CD14-positive monocyte (primary cell): ENCODE results near the gene UNK. TPM values are rescaled to one million over a fixed set of nuclear protein-coding genes. Genes with fewer than 3 reads are reported as not detected.

Source experiments
- DNase-seq, 3 donors: peaks; one replicate each; pipeline ENCODE4 v3.0.0-alpha.2; 2011 to 2022
- H2AFZ ChIP-seq: 2 replicates; pipeline ENCODE4 v1.6.0; 2012; ENCODE audit warnings: mild to moderate bottlenecking, low read depth, low read length, inconsistent platforms; ENCODE audit not compliant: insufficient read depth, poor library complexity, severe bottlenecking
- H3K27ac ChIP-seq, 2 donors: 1 replicate in 1 of 2; 2 replicates in 1 of 2; pipeline ENCODE4 v1.5.1; 2012 to 2013; ENCODE audit warnings: low read length in 2 of 2, control low read depth in 1 of 2, inconsistent platforms in 1 of 2, low read depth in 1 of 2, mild to moderate bottlenecking in 1 of 2
- H3K27me3 ChIP-seq, 2 donors: one replicate each; pipeline versions ENCODE4 v1.6.0 to v1.6.1; 2011 to 2013; ENCODE audit warnings: low read length in 2 of 2; ENCODE audit not compliant: control insufficient read depth in 2 of 2, insufficient read depth in 2 of 2
- H3K36me3 ChIP-seq, 2 donors: replicated peaks in 1 of 2; 1 replicate in 1 of 2; 2 replicates in 1 of 2; pipeline versions ENCODE4 v1.5.1 to v1.6.1; 2012 to 2013; ENCODE audit warnings: low read length in 2 of 2, control low read depth in 1 of 2, inconsistent platforms in 1 of 2, mild to moderate bottlenecking in 1 of 2; ENCODE audit not compliant: insufficient read depth in 2 of 2, control insufficient read depth in 1 of 2
- H3K4me1 ChIP-seq, 2 donors: 1 replicate in 1 of 2; 2 replicates in 1 of 2; pipeline versions ENCODE4 v1.5.1 to v1.6.1; 2012 to 2013; ENCODE audit warnings: low read length in 2 of 2, control low read depth in 1 of 2, inconsistent platforms in 1 of 2, mild to moderate bottlenecking in 1 of 2, moderate library complexity in 1 of 2; ENCODE audit not compliant: insufficient read depth in 2 of 2, control insufficient read depth in 1 of 2
- H3K4me2 ChIP-seq: replicated peaks from 2 replicates; pipeline ENCODE3; 2012; ENCODE audit warnings: low read length, moderate library complexity, mild to moderate bottlenecking; ENCODE audit not compliant: poor library complexity, severe bottlenecking; ENCODE audit errors: extremely low read depth
- H3K4me3 ChIP-seq, 3 experiments: fragments of 200-600 bp in 1 of 3; sonication (generic) in 1 of 3; replicated peaks in 1 of 3; 1 replicate in 2 of 3; 2 replicates in 1 of 3; pipeline ENCODE4 v1.5.1; 2011 to 2013; ENCODE audit warnings: low read length in 3 of 3, mild to moderate bottlenecking in 3 of 3, control low read depth in 2 of 3, low read depth in 2 of 3, inconsistent platforms in 1 of 3, moderate library complexity in 1 of 3
- H3K79me2 ChIP-seq: 2 replicates; pipeline ENCODE4 v1.6.0; 2012; ENCODE audit warnings: mild to moderate bottlenecking, control low read depth, inconsistent platforms, low read length, moderate library complexity; ENCODE audit not compliant: insufficient read depth
- H3K9ac ChIP-seq: 2 replicates; pipeline ENCODE4 v1.6.0; 2017; ENCODE audit warnings: low read length, mild to moderate bottlenecking; ENCODE audit not compliant: insufficient read depth, poor library complexity, severe bottlenecking
- H3K9me3 ChIP-seq, 2 donors: replicated peaks in 1 of 2; 1 replicate in 1 of 2; 2 replicates in 1 of 2; pipeline versions ENCODE4 v1.5.1 to v1.6.1; 2012 to 2013; ENCODE audit warnings: low read length in 2 of 2, control low read depth in 1 of 2; ENCODE audit not compliant: control insufficient read depth in 1 of 2, insufficient read depth in 1 of 2
- H4K20me1 ChIP-seq: 2 replicates; pipeline ENCODE4 v1.6.0; 2012; ENCODE audit warnings: mild to moderate bottlenecking, low read length, control low read depth, moderate library complexity; ENCODE audit not compliant: insufficient read depth
- H3K27ac Mint-ChIP-seq, 7 donors: one replicate each; pipeline ENCODE4 v1.8.0; 2020; ENCODE audit warnings: mild to moderate bottlenecking in 7 of 7, mixed read lengths in 7 of 7, moderate library complexity in 6 of 7, inconsistent platforms in 2 of 7
- H3K27me3 Mint-ChIP-seq, 3 donors: one replicate each; pipeline ENCODE4 v1.8.0; 2021 to 2022; ENCODE audit warnings: low read depth in 3 of 3, mild to moderate bottlenecking in 3 of 3, mixed read lengths in 3 of 3, moderate library complexity in 3 of 3, inconsistent platforms in 1 of 3
- H3K36me3 Mint-ChIP-seq, 2 donors: one replicate each; pipeline ENCODE4 v1.8.0; 2020; ENCODE audit warnings: mixed read lengths in 2 of 2, inconsistent platforms in 1 of 2, mild to moderate bottlenecking in 1 of 2
- H3K4me1 Mint-ChIP-seq: one replicate; pipeline ENCODE4 v1.8.0; 2020; ENCODE audit warnings: mild to moderate bottlenecking, mixed read lengths
- H3K4me3 Mint-ChIP-seq, 2 donors: one replicate each; pipeline ENCODE4 v1.8.0; 2020; ENCODE audit warnings: mild to moderate bottlenecking in 2 of 2, mixed read lengths in 2 of 2, moderate library complexity in 1 of 2
- H3K9me3 Mint-ChIP-seq, 7 donors: one replicate each; pipeline ENCODE4 v1.8.0; 2020 to 2022; ENCODE audit warnings: mixed read lengths in 7 of 7, mild to moderate bottlenecking in 6 of 7, moderate library complexity in 6 of 7, inconsistent platforms in 2 of 7
- WGBS: methylation state at CpG from one replicate; pipeline ENCODE4 v1.1.5; 2013; ENCODE audit warnings: missing lambda C conversion rate; ENCODE audit not compliant: insufficient coverage; 5-methylcytosine and 5-hydroxymethylcytosine counted together
- intact Hi-C, 2 donors: fragments of 100-400 bp; cut with micrococcal nuclease; formaldehyde crosslinking; loops; one replicate each; pipeline versions ENCODE4 v1.15.0 to v1.15.1; 2023
- polyA plus RNA-seq, 3 donors: library from polyadenylated mRNA; depleted of rRNA in 1 of 3; unstranded in 2 of 3; stranded (reverse) in 1 of 3; fragments of 300-500 nt in 2 of 3; fragments of >200 nt in 1 of 3; fragmentation: Illumina TruSeq in 2 of 3; gene quantifications; 1 replicate in 2 of 3; 2 replicates in 1 of 3; pipeline ENCODE4 v1.2.3, GENCODE V29; 2012 to 2021
- TF ChIP-seq, protein P1 (sequence below): fragments of 200-600 bp; IDR thresholded peaks from one replicate; pipeline ENCODE4 v1.8.0; 2022; ENCODE audit warnings: antibody characterized with exemption, mild to moderate bottlenecking

The UNK gene
- polyA plus RNA-seq, 3 donors = 6.3 to 12.9 (median 7.8) TPM

DNA sequence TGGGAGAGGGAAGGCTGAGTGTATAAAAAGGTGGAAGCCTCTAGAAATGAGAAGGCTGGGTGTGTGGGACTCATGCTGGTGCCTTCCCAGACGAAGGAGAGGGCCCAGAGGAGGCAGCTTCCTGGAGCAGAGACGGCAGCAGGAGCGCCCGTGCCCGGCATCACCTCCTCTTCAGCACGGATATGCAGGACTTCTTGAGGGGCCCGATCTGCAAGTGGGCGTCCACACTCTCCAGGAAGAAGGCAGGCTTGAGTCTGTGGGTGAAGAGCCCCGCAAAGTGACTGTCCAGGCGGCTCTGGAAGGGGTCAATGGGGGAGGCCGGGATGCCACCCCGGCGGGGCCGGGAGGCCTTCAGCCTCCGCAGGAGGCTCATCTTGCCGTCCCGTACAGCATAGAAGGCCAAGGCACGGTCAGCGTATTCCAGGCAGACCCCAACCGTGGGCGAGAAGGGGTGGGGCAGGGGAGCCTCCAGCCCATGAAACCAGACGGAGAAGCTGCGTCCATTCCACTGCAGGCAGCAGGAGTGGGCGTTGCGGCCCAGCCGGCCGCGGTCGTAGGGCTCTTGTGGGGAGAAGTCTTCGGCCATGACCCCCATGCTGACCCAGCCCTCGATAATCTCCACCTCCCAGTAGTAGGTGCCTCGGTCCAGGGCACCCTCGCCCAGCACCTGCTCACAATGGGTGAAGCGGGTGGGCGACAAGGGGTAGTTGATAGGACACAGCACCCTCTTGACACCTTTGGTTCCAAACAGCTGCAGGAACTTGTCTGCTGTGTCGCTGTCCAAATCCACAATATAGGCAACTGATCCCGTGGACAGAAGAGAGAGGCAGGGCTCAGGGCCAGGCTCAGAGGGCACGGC, 89.9 kb downstream of the UNK start:
- TF ChIP-seq, protein P1, sequence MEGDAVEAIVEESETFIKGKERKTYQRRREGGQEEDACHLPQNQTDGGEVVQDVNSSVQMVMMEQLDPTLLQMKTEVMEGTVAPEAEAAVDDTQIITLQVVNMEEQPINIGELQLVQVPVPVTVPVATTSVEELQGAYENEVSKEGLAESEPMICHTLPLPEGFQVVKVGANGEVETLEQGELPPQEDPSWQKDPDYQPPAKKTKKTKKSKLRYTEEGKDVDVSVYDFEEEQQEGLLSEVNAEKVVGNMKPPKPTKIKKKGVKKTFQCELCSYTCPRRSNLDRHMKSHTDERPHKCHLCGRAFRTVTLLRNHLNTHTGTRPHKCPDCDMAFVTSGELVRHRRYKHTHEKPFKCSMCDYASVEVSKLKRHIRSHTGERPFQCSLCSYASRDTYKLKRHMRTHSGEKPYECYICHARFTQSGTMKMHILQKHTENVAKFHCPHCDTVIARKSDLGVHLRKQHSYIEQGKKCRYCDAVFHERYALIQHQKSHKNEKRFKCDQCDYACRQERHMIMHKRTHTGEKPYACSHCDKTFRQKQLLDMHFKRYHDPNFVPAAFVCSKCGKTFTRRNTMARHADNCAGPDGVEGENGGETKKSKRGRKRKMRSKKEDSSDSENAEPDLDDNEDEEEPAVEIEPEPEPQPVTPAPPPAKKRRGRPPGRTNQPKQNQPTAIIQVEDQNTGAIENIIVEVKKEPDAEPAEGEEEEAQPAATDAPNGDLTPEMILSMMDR = no peak
- H3K79me2 ChIP-seq = no peaks in the 10 kb centered on the region
- peaks cover 36 to 46% (median 37%) of the 10 kb centered on the region in 3 donors for H3K27me3 Mint-ChIP-seq
- no peaks in the 10 kb centered on the region for H4K20me1 ChIP-seq
- peaks cover 0 to 5% of the 10 kb centered on the region in 2 donors for H3K9me3 ChIP-seq
- H3K4me1 ChIP-seq = peaks cover 27 to 38% of the 10 kb centered on the region in 2 donors
- no peak overlapping the region for H3K4me3 Mint-ChIP-seq
- H3K27ac ChIP-seq = no peak overlapping the region
- peaks cover 28% of the 10 kb centered on the region for H3K4me1 Mint-ChIP-seq
- no peak overlapping the region for H3K27ac Mint-ChIP-seq
- H3K9ac ChIP-seq = no peak overlapping the region
- peaks cover 2 to 6% of the 10 kb centered on the region in 2 donors for H3K36me3 Mint-ChIP-seq
- no peak overlapping the region for H2AFZ ChIP-seq
- H3K27me3 ChIP-seq = peaks cover 14 to 35% of the 10 kb centered on the region in 2 donors
- H3K36me3 ChIP-seq = no peaks in the 10 kb centered on the region
- 96% methylated on average over 26 of the region's 38 CpGs for WGBS
- H3K4me2 ChIP-seq = no peak overlapping the region
- peaks cover 0 to 14% (median 4%) of the 10 kb centered on the region in 7 donors for H3K9me3 Mint-ChIP-seq
- intact Hi-C loops = no loop called here
- no peak overlapping the region for H3K4me3 ChIP-seq
- no peak for DNase-seq

Other genes with a start within 250 kb of the UNK start
- gene MYO15B, start 197.0 kb upstream of the UNK start, polyA plus RNA-seq = 100 to 1,000 TPM in 1 of 3 donors, under 1 TPM in 2; 0.17 to 596 (median 0.62) TPM
- 1 to 10 TPM in 1 of 3 donors, under 1 TPM in 2; 0.15 to 3.3 (median 0.43) TPM for gene SMIM5, start 151.4 kb upstream of the UNK start, polyA plus RNA-seq
- 10 to 100 TPM in 1 of 3 donors, 1 to 10 TPM in 2; 3.1 to 27.7 (median 4.4) TPM for gene RECQL5, start 117.7 kb upstream of the UNK start, polyA plus RNA-seq
- 100 to 1,000 TPM in 1 of 3 donors, 10 to 100 TPM in 2; 43.8 to 130 (median 61.6) TPM for gene SAP30BP, start 117.5 kb upstream of the UNK start, polyA plus RNA-seq
- under 1 TPM in 2 of 3 donors, not detected in 1; 0.09 to 0.82 TPM for gene ITGB4, start 63.3 kb upstream of the UNK start, polyA plus RNA-seq
- 100 to 1,000 TPM in 1 of 3 donors, 10 to 100 TPM in 2; 44.8 to 108 (median 84.3) TPM for gene GALK1, start 19.6 kb upstream of the UNK start, polyA plus RNA-seq
- gene UNC13D, start 59.6 kb downstream of the UNK start, polyA plus RNA-seq = 100 to 1,000 TPM in 1 of 3 donors, 10 to 100 TPM in 2; 28.4 to 111 (median 53.3) TPM
- 10 to 100 TPM; 62.4 to 93.3 (median 67.9) TPM for gene WBP2, start 70.5 kb downstream of the UNK start, polyA plus RNA-seq
- gene TRIM47, start 93.8 kb downstream of the UNK start, polyA plus RNA-seq = under 1 TPM in 1 of 3 donors, not detected in 2; 0.20 TPM
- 10 to 100 TPM in 1 of 3 donors, 1 to 10 TPM in 2; 5.6 to 10.4 (median 5.9) TPM for gene TRIM65, start 112.1 kb downstream of the UNK start, polyA plus RNA-seq
- gene MRPL38, start 120.1 kb downstream of the UNK start, polyA plus RNA-seq = 10 to 100 TPM; 27.8 to 44.1 (median 36.0) TPM
- gene FBF1, start 156.2 kb downstream of the UNK start, polyA plus RNA-seq = 1 to 10 TPM in 1 of 3 donors, under 1 TPM in 2; 0.32 to 4.4 (median 0.62) TPM
- gene ACOX1, start 194.4 kb downstream of the UNK start, polyA plus RNA-seq = 10 to 100 TPM; 21.6 to 49.7 (median 49.2) TPM
- 10 to 100 TPM; 22.4 to 37.2 (median 31.3) TPM for gene TEN1, start 194.4 kb downstream of the UNK start, polyA plus RNA-seq
- 10 to 100 TPM in 1 of 3 donors, not detected in 2; 25.5 TPM for gene CDK3, start 216.0 kb downstream of the UNK start, polyA plus RNA-seq
- not detected for gene EVPL, start 242.5 kb downstream of the UNK start, polyA plus RNA-seq